Measurements from ENCODE around the gene SEPHS1.

DNA sequence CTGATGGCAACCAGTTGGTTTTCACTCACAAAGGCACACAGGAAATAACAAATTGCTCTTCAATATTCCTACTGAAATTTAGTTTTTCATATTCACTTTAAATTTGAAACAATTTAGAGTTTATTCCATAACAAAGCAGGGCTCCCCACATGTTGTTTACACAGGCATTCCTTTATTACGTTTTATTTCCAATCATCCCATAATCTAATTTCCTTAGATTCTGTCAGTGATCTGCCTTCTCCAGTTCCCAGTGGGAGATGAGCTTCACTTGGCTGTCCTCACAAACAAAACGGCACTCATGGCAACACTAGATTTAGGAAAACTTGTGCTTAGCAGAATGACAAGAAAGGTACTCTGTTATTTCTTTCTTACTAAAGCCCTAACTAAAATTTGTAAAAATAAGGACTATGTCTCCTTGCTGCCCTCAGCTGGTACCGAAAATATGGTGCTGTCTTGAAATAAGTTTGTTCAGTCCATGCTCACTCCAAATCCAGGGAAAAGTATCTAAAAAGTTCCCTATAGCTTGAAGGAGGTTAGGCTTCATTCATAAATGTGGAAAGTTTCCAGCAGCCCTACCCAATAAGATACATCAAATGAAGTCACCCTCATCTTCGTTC, 71.2 kb downstream of the SEPHS1 start:
- TF ChIP-seq ARNT (IDR thresholded peaks at IDR 0.05) = no peak
- TF ChIP-seq CTBP1 (IDR thresholded peaks at IDR 0.05; ENCODE audit: borderline replicate concordance) = no peak
- TF ChIP-seq FOXK2 (IDR thresholded peaks at IDR 0.05) = no peak
